A673 (cell line): ENCODE data around the gene MLST8. TPM values are rescaled to one million over a fixed set of nuclear protein-coding genes. Genes with fewer than 3 reads are reported as not detected.

Experiments used
- BruUV-seq: library from RNA; stranded (reverse); fragments of 400-500 nt; replicated peaks from 2 replicates; lab custom pipeline; 2021; lab: Mats Ljungman, UMichigan
- CTCF ChIA-PET: fragments of 300-600 bp; sonication (Branson Sonifier 250); formaldehyde crosslinking; loops from one replicate; lab custom pipeline; 2022; ENCODE audit warnings: antibody characterized with exemption; lab: Charles Lee
- POLR2A ChIA-PET: fragments of 300-600 bp; sonication (Branson Sonifier 250); formaldehyde crosslinking; loops from one replicate; lab custom pipeline; 2022; ENCODE audit warnings: antibody characterized with exemption; ENCODE audit not compliant: low non-redundant PET; lab: Charles Lee
- DNase-seq: peaks from one replicate; pipeline ENCODE4 v3.0.0-alpha.2; 2015; ENCODE audit warnings: low spot score
- H3K27ac ChIP-seq: fragments of 200-600 bp; sonication (generic); 2 replicates; pipeline ENCODE4 v1.5.1; 2016; ENCODE audit warnings: mixed run types, low read depth, mild to moderate bottlenecking, mixed read lengths, antibody characterized with exemption, low read length; ENCODE audit not compliant: poor library complexity, severe bottlenecking
- H3K27me3 ChIP-seq: fragments of 200-600 bp; sonication (generic); replicated peaks from 2 replicates; pipeline ENCODE4 v1.6.1; 2017; ENCODE audit warnings: mixed run types, low read depth, mild to moderate bottlenecking, mixed read lengths, antibody characterized with exemption, low read length; ENCODE audit not compliant: insufficient read depth, poor library complexity
- H3K36me3 ChIP-seq: fragments of 200-600 bp; sonication (generic); 2 replicates; pipeline ENCODE4 v1.6.1; 2016; ENCODE audit warnings: mixed run types, mild to moderate bottlenecking, mixed read lengths, antibody characterized with exemption, low read length; ENCODE audit not compliant: insufficient read depth, poor library complexity, severe bottlenecking
- H3K4me1 ChIP-seq: fragments of 200-600 bp; sonication (generic); 2 replicates; pipeline ENCODE4 v1.6.1; 2017; ENCODE audit warnings: mixed run types, mild to moderate bottlenecking, mixed read lengths, antibody characterized with exemption, low read length; ENCODE audit not compliant: insufficient read depth, poor library complexity, severe bottlenecking
- H3K4me3 ChIP-seq: fragments of 200-600 bp; sonication (generic); 2 replicates; pipeline ENCODE4 v1.5.1; 2016; ENCODE audit warnings: low read depth, mixed run types, mild to moderate bottlenecking, mixed read lengths, low read length; ENCODE audit not compliant: poor library complexity, severe bottlenecking
- H3K9me3 ChIP-seq: fragments of 200-600 bp; sonication (generic); 2 replicates; pipeline ENCODE4 v1.6.1; 2016; ENCODE audit warnings: mixed run types, low read depth, mild to moderate bottlenecking, mixed read lengths, antibody characterized with exemption, low read length; ENCODE audit not compliant: poor library complexity, severe bottlenecking
- EZH2 ChIP-seq: fragments of 200-600 bp; sonication (generic); IDR thresholded peaks from 2 replicates; pipeline ENCODE4 v1.6.1; 2017; ENCODE audit warnings: borderline replicate concordance, low read depth, mild to moderate bottlenecking, mixed read lengths, antibody characterized with exemption, low read length; ENCODE audit not compliant: poor library complexity, severe bottlenecking
- intact Hi-C: fragments of 100-400 bp; cut with micrococcal nuclease; formaldehyde crosslinking; loops from one replicate; pipeline ENCODE4 v1.10.0; 2022; ENCODE audit not compliant: unreplicated experiment
- total RNA-seq: library from RNA; stranded (reverse); gene quantifications from 2 replicates; pipeline ENCODE4 v1.2.3, GENCODE V29; 2021
- TF ChIP-seq, protein P1 (sequence below): fragments of 300-800, 200-600 bp; sonication (generic); conservative IDR thresholded peaks from 2 replicates; pipeline ENCODE4 v1.5.1; 2017; ENCODE audit warnings: low read depth, mild to moderate bottlenecking, antibody characterized with exemption, low read length, moderate library complexity, mixed read lengths

Gene MLST8
- total RNA-seq, 1 experiment from 2014 or later = 58.3 TPM

DNA sequence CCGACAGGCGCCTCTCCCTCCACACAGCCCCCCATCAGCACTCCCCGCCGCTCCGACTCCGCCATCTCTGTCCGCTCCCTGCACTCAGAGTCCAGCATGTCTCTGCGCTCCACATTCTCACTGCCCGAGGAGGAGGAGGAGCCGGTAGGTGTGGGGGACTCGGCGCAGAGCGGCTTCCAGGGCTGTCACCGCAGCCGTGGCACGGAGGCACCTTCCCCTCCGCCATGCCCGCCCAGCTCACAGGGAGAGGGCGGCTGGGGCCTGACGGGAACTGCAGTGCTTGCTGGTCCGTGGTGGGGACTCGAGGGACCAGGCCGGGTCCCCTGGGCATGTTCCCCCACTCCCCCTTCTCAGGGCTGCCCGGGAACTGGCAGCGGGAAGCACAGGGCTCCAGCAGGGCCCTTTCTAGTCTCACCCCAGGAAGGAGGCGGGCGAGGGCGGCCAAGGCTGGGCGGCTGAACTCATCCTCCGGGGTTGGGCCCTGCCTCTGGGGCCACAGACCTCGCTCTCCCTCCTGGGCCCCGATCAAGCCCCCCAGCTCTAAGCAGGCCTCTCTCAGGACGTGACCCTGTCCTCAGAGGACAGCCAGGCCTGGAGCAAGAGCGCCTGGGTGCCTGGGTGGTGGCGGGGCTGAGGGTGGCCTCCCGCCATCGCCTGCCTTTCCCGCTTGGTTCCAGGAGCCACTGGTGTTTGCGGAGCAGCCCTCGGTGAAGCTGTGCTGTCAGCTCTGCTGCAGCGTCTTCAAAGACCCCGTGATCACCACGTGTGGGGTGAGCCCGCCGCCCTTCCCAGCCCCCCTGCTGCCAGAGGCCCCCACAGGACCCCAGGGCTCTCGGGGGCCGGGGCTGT lies 34.4 kb upstream of the MLST8 start:
- no peak overlapping the region for H3K4me3 ChIP-seq
- BruUV-seq = no TSS peak
- H3K36me3 ChIP-seq = peaks cover 26% of the 10 kb centered on the region
- intact Hi-C loops = no loop called here
- ChIA-PET POLR2A (interaction anchor here (0.6 kb wide), 1 partner anchor 25 kb away, joined by 4 read pairs; no protein-coding TSS in a partner anchor), CTCF (no interaction called here)
- H3K4me1 ChIP-seq = no peaks in the 10 kb centered on the region
- no peak for DNase-seq
- no peaks in the 10 kb centered on the region for H3K27me3 ChIP-seq
- no peak for TF ChIP-seq EZH2
- TF ChIP-seq, protein P1, sequence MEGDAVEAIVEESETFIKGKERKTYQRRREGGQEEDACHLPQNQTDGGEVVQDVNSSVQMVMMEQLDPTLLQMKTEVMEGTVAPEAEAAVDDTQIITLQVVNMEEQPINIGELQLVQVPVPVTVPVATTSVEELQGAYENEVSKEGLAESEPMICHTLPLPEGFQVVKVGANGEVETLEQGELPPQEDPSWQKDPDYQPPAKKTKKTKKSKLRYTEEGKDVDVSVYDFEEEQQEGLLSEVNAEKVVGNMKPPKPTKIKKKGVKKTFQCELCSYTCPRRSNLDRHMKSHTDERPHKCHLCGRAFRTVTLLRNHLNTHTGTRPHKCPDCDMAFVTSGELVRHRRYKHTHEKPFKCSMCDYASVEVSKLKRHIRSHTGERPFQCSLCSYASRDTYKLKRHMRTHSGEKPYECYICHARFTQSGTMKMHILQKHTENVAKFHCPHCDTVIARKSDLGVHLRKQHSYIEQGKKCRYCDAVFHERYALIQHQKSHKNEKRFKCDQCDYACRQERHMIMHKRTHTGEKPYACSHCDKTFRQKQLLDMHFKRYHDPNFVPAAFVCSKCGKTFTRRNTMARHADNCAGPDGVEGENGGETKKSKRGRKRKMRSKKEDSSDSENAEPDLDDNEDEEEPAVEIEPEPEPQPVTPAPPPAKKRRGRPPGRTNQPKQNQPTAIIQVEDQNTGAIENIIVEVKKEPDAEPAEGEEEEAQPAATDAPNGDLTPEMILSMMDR = no peak
- H3K27ac ChIP-seq = no peak overlapping the region
- no peaks in the 10 kb centered on the region for H3K9me3 ChIP-seq

DNA sequence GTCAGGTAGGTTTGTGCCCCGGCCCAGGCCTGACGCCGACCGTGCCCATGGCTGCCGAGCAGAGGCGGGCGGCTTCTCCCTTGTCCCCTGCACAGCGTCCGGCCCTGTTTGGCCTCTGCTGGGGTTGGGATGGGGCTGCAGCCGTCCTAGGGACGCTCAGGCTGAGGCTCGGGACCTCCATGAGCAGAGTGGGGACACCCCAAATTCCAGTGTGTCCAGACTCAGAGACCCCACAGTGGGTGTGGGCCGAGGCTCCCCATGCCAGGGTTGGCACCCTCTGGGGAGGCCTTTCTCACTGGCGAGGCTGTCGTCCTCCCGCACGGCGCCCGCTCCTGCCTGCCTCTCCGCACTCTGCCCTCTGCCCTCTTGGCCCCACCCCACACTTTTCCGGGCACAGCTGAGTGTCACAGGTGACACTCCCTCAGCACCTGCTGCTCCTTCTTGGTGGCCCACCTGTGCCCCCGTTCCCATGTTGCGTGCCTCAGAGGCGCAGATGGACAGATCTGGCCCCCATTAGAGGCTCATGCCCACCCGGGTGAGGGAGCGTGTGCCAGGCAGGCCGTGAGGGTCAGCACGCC lies 33.6 kb upstream of the MLST8 start:
- no peak for TF ChIP-seq EZH2
- TF ChIP-seq, protein P1 = no peak
- no peaks in the 10 kb centered on the region for H3K9me3 ChIP-seq
- ChIA-PET POLR2A (no interaction called here), CTCF (no interaction called here)
- intact Hi-C loops = no loop called here
- H3K4me1 ChIP-seq = no peaks in the 10 kb centered on the region
- no TSS peak for BruUV-seq
- no peaks in the 10 kb centered on the region for H3K27me3 ChIP-seq
- H3K27ac ChIP-seq = no peak overlapping the region
- H3K36me3 ChIP-seq = peaks cover 28% of the 10 kb centered on the region
- H3K4me3 ChIP-seq = no peak overlapping the region
- DNase-seq = no peak

DNA sequence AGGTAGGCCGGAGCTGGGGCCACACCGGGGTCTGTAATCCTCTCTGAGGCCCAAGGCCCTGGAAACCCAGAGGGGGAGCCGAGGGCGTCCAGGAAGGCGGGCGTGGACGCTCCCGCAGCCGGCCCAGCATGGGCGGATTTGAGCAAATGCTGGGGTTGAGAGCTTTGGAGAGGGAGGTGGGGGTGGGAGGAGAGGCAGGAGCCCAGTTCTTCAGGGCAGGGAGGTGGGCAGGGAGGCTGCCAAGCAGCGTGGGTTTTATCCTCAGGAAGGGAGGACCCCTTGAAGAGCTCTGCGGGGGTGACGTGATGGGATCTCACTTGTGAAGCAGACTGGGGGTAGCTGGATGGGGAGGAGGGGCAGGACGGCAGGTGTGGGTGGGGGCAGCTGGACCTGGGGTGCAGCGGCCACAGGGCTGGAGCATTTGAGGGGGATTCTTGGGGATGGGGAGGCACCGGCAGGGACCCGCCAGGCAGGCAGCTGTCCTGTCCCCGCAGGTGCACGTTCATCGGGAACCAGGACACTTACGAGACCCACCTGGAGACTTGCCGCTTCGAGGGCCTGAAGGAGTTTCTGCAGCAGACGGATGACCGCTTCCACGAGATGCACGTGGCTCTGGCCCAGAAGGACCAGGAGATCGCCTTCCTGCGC lies 32.4 kb upstream of the MLST8 start:
- H3K36me3 ChIP-seq = peaks cover 28% of the 10 kb centered on the region
- no peak for TF ChIP-seq EZH2
- TF ChIP-seq, protein P1 = no peak
- DNase-seq = no peak
- no TSS peak for BruUV-seq
- H3K9me3 ChIP-seq = no peaks in the 10 kb centered on the region
- CTCF ChIA-PET = no interaction called here
- no peaks in the 10 kb centered on the region for H3K4me1 ChIP-seq
- H3K27me3 ChIP-seq = no peaks in the 10 kb centered on the region
- POLR2A ChIA-PET = no interaction called here
- intact Hi-C loops = no loop called here
- no peak overlapping the region for H3K4me3 ChIP-seq
- H3K27ac ChIP-seq = no peak overlapping the region
